SK-N-SH (cell line): ENCODE results near the gene FPR1. TPM values are rescaled to one million over a fixed set of nuclear protein-coding genes. Genes with fewer than 3 reads are reported as not detected.
A peak's percentile ranks its signal among the peaks of the same experiment; 100 is the strongest.

Source experiments
- CTCF ChIA-PET: fragments of 300-600, 350-600 bp; formaldehyde crosslinking; extraction: SDS; loops from one replicate; lab custom pipeline; 2021; lab: Yijun Ruan, JAX
- POLR2A ChIA-PET: fragments of 350-600 bp; sonication (Branson Sonifier 250); formaldehyde crosslinking; extraction: SDS; loops from one replicate; lab custom pipeline; 2020; ENCODE audit warnings: antibody characterized with exemption, inconsistent platforms; lab: Yijun Ruan, JAX
- DNase-seq: peaks from one replicate; pipeline ENCODE4 v3.0.0; 2012
- H2AFZ ChIP-seq: fragments of 200-600 bp; sonication (generic); 2 replicates; pipeline ENCODE4 v1.8.1; 2016; ENCODE audit warnings: antibody characterized with exemption, mild to moderate bottlenecking, low read depth
- H3F3A ChIP-seq: fragments of 200-600 bp; sonication (generic); replicated peaks from 2 replicates; pipeline ENCODE3; 2016; ENCODE audit warnings: antibody characterized with exemption, mild to moderate bottlenecking; ENCODE audit not compliant: insufficient read depth
- H3K27ac ChIP-seq, 2 experiments: fragments of 200-500 bp in 1 of 2; fragments of 200-600 bp in 1 of 2; sonication (Bioruptor generic) in 1 of 2; sonication (generic), shearing (Covaris generic) in 1 of 2; 2 replicates each; pipeline versions ENCODE4 v1.5.1 to v1.6.1; 2014 to 2016; ENCODE audit warnings: low read depth in 2 of 2, inconsistent platforms in 1 of 2, low read length in 1 of 2, mild to moderate bottlenecking in 1 of 2, mixed read lengths in 1 of 2
- H3K27me3 ChIP-seq: fragments of 200-600 bp; sonication (generic), shearing (Covaris generic); 2 replicates; pipeline ENCODE4 v1.6.1; 2016; ENCODE audit warnings: mixed run types; ENCODE audit not compliant: insufficient read depth
- H3K36me3 ChIP-seq, 2 experiments: fragments of 200-500 bp in 1 of 2; fragments of 200-600 bp in 1 of 2; sonication (Bioruptor generic) in 1 of 2; sonication (generic) in 1 of 2; replicated peaks in 1 of 2; 2 replicates each; pipeline versions ENCODE3 to v1.5.1; 2014 to 2016; ENCODE audit warnings: low read length in 1 of 2, mild to moderate bottlenecking in 1 of 2; ENCODE audit not compliant: insufficient read depth in 2 of 2, control insufficient read depth in 1 of 2
- H3K4me1 ChIP-seq, 2 experiments: fragments of 200-500 bp in 1 of 2; fragments of 200-600 bp in 1 of 2; sonication (Bioruptor generic) in 1 of 2; sonication (generic), shearing (Covaris generic) in 1 of 2; 2 replicates each; pipeline versions ENCODE4 v1.5.1 to v1.6.1; 2014 to 2016; ENCODE audit warnings: low read depth in 1 of 2, low read length in 1 of 2, mixed run types in 1 of 2; ENCODE audit not compliant: insufficient read depth in 2 of 2, control insufficient read depth in 1 of 2
- H3K4me2 ChIP-seq: fragments of 200-600 bp; sonication (generic), shearing (Covaris generic); 2 replicates; pipeline ENCODE4 v1.6.1; 2017; ENCODE audit warnings: mixed run types
- H3K4me3 ChIP-seq, 2 experiments: fragments of 200-500 bp in 1 of 2; fragments of 200-600 bp in 1 of 2; sonication (Bioruptor generic) in 1 of 2; sonication (generic), shearing (Covaris generic) in 1 of 2; 2 replicates each; pipeline versions ENCODE4 v1.5.1 to v1.8.1; 2014 to 2016; ENCODE audit warnings: low read depth in 2 of 2, inconsistent platforms in 1 of 2, low read length in 1 of 2, mild to moderate bottlenecking in 1 of 2, mixed read lengths in 1 of 2, moderate library complexity in 1 of 2
- H3K79me2 ChIP-seq: fragments of 200-600 bp; sonication (generic); 2 replicates; pipeline ENCODE4 v1.8.1; 2017; ENCODE audit warnings: mild to moderate bottlenecking; ENCODE audit not compliant: insufficient read depth
- H3K9ac ChIP-seq: fragments of 200-600 bp; sonication (generic); 2 replicates; pipeline ENCODE4 v1.6.1; 2017; ENCODE audit warnings: mixed run types
- H3K9me2 ChIP-seq: fragments of 200-600 bp; sonication (generic); 2 replicates; pipeline ENCODE4 v1.6.1; 2017; ENCODE audit warnings: mixed run types
- H3K9me3 ChIP-seq: fragments of 200-600 bp; sonication (generic); 2 replicates; pipeline ENCODE4 v1.6.1; 2017; ENCODE audit warnings: mixed run types, mild to moderate bottlenecking, moderate library complexity
- H4K20me1 ChIP-seq: fragments of 200-600 bp; sonication (generic); 2 replicates; pipeline ENCODE4 v1.6.1; 2017; ENCODE audit warnings: mild to moderate bottlenecking, mixed run types; ENCODE audit not compliant: insufficient read depth
- CHD2 ChIP-seq: fragments of 150-350 bp; IDR thresholded peaks from 2 replicates; pipeline ENCODE4 v1.6.1; 2018; ENCODE audit warnings: low read length; ENCODE audit not compliant: partially characterized antibody
- ELF1 ChIP-seq: IDR thresholded peaks from 2 replicates; pipeline ENCODE4 v1.4.0; 2012
- EP300 ChIP-seq, 2 experiments: IDR thresholded peaks; 2 replicates each; pipeline versions ENCODE4 v1.4.0 to v1.6.1; 2012; ENCODE audit warnings: borderline replicate concordance in 1 of 2, low read depth in 1 of 2, low read length in 1 of 2
- EZH2phosphoT487 ChIP-seq: fragments of 200-600 bp; sonication (generic); IDR thresholded peaks from 2 replicates; pipeline ENCODE4 v1.6.1; 2017; ENCODE audit warnings: low read depth, mixed run types, mild to moderate bottlenecking, antibody characterized with exemption, moderate library complexity, borderline replicate concordance
- FOXJ3 ChIP-seq: sonication (generic); formaldehyde crosslinking; IDR thresholded peaks from 2 replicates; pipeline ENCODE4 v1.5.1; 2020; ENCODE audit warnings: mild to moderate bottlenecking, missing genetic modification reagents
- GABPA ChIP-seq: IDR thresholded peaks from 2 replicates; pipeline ENCODE4 v1.4.0; 2012; ENCODE audit warnings: low read depth, mild to moderate bottlenecking
- JUND ChIP-seq: IDR thresholded peaks from 2 replicates; pipeline ENCODE4 v1.4.0; 2012
- NRF1 ChIP-seq: IDR thresholded peaks from 2 replicates; pipeline ENCODE4 v1.6.1; 2012; ENCODE audit warnings: low read depth, mild to moderate bottlenecking, low read length
- RAD21 ChIP-seq: IDR thresholded peaks from 2 replicates; pipeline ENCODE4 v1.6.1; 2012; ENCODE audit warnings: mild to moderate bottlenecking, low read length
- RCOR1 ChIP-seq: fragments of 150-350 bp; IDR thresholded peaks from 2 replicates; pipeline ENCODE4 v1.6.1; 2017; ENCODE audit warnings: antibody characterized with exemption, low read length
- REST ChIP-seq: IDR thresholded peaks from 2 replicates; pipeline ENCODE4 v1.6.1; 2012; ENCODE audit warnings: mild to moderate bottlenecking, low read depth, low read length, moderate library complexity
- RFX5 ChIP-seq: IDR thresholded peaks from 2 replicates; pipeline ENCODE4 v1.6.1; 2012; ENCODE audit warnings: mild to moderate bottlenecking, improper control_type of control experiment, low read length
- RXRA ChIP-seq: IDR thresholded peaks from 2 replicates; pipeline ENCODE4 v1.4.0; 2012; ENCODE audit warnings: low read depth, mild to moderate bottlenecking, borderline replicate concordance
- SMC3 ChIP-seq: IDR thresholded peaks from 2 replicates; pipeline ENCODE4 v1.6.1; 2012; ENCODE audit warnings: low read depth, low read length, improper control_type of control experiment
- TCF12 ChIP-seq: IDR thresholded peaks from 2 replicates; pipeline ENCODE4 v1.4.0; 2012
- WGBS: methylation state at CpG from one replicate; pipeline ENCODE4 v1.1.6; 2017; ENCODE audit warnings: low lambda C conversion rate; 5-methylcytosine and 5-hydroxymethylcytosine counted together
- polyA plus RNA-seq, 3 experiments: library from polyadenylated mRNA; depleted of rRNA; stranded (reverse); fragments of >200 nt; gene quantifications; 2 replicates each; pipeline ENCODE4 v1.2.3, GENCODE V29; 2012
- TF ChIP-seq, protein P1 (sequence below): fragments of 150-350 bp; IDR thresholded peaks from 2 replicates; pipeline ENCODE4 v1.6.1; 2016; ENCODE audit warnings: mild to moderate bottlenecking, low read depth, low read length
- TF ChIP-seq, protein P2 (sequence below): IDR thresholded peaks from 2 replicates; pipeline ENCODE4; 2012

Gene FPR1
- polyA plus RNA-seq, 1 of the 3 experiments (the other 2 are of a cell fraction) = not detected

DNA sequence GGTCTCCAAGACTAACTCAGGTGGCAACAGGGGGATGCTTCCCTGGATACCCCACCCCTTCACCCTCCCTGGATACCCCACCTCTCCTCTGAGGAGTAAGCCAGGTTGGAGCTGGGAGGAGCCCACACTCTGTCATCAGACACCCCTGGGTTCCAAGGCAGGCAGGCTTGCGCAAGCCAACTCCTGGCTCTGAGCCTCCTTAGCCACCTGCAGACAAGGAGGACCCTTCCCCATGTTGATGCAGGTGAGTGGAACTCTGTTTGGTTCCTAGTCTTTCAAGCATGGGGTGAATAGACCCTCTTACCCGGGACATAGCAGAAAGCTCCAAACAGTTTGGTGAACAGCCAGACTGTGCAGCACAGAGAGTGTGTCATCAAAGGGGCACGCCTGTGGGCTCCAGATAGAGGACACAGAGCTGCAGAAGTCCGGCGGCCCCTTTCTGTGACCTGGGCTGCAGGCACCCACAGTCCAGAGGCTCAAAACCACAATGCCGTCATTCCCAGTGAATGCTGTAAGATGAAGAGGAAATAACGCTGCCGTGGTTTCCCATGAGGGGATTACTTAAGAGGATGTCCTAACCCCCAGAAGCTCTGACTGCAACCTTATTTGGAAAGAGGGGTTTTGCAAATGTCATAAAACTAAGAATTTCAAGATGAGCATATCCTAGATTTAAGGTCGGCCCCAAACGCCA is 15.8 kb downstream of the FPR1 start:
- Histone ChIP-seq H3K9me2 (no peaks in the 10 kb centered on the region), H2AFZ (no peak overlapping the region), H3K4me1 (no peaks in the 10 kb centered on the region), H3F3A (no peaks in the 10 kb centered on the region), H3K79me2 (no peaks in the 10 kb centered on the region), H3K9ac (no peak overlapping the region), H3K27me3 (peaks cover 59% of the 10 kb centered on the region; the same call in 1 of the 2 replicates), H3K36me3 (no peaks in the 10 kb centered on the region), H3K27ac (no peak overlapping the region), H3K4me2 (0 out of 2 replicates have a peak overlapping the region, but pooled peaks have one; percentile 6), H3K4me3 (no peak overlapping the region), H3K9me3 (no peaks in the 10 kb centered on the region), H4K20me1 (no peaks in the 10 kb centered on the region)
- ChIA-PET POLR2A (no interaction called here), CTCF (interaction anchor here (1.1 kb wide), 1 partner anchor 15 kb away, joined by 3 read pairs; no protein-coding TSS in a partner anchor)
- TF ChIP-seq RXRA (no peak), RAD21 (no peak), RCOR1 (no peak), GABPA (no peak), CHD2 (no peak), RFX5 (no peak), FOXJ3 (CRISPR knock-in tag) (no peak), SMC3 (no peak)
- TF ChIP-seq, protein P1, sequence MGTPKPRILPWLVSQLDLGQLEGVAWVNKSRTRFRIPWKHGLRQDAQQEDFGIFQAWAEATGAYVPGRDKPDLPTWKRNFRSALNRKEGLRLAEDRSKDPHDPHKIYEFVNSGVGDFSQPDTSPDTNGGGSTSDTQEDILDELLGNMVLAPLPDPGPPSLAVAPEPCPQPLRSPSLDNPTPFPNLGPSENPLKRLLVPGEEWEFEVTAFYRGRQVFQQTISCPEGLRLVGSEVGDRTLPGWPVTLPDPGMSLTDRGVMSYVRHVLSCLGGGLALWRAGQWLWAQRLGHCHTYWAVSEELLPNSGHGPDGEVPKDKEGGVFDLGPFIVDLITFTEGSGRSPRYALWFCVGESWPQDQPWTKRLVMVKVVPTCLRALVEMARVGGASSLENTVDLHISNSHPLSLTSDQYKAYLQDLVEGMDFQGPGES = no peak
- TF ChIP-seq, protein P2, sequence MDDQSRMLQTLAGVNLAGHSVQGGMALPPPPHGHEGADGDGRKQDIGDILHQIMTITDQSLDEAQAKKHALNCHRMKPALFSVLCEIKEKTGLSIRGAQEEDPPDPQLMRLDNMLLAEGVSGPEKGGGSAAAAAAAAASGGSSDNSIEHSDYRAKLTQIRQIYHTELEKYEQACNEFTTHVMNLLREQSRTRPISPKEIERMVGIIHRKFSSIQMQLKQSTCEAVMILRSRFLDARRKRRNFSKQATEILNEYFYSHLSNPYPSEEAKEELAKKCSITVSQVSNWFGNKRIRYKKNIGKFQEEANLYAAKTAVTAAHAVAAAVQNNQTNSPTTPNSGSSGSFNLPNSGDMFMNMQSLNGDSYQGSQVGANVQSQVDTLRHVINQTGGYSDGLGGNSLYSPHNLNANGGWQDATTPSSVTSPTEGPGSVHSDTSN = no peak
- 9% methylated on average over 9 of the region's 10 CpGs for WGBS
- DNase-seq = no peak

DNA sequence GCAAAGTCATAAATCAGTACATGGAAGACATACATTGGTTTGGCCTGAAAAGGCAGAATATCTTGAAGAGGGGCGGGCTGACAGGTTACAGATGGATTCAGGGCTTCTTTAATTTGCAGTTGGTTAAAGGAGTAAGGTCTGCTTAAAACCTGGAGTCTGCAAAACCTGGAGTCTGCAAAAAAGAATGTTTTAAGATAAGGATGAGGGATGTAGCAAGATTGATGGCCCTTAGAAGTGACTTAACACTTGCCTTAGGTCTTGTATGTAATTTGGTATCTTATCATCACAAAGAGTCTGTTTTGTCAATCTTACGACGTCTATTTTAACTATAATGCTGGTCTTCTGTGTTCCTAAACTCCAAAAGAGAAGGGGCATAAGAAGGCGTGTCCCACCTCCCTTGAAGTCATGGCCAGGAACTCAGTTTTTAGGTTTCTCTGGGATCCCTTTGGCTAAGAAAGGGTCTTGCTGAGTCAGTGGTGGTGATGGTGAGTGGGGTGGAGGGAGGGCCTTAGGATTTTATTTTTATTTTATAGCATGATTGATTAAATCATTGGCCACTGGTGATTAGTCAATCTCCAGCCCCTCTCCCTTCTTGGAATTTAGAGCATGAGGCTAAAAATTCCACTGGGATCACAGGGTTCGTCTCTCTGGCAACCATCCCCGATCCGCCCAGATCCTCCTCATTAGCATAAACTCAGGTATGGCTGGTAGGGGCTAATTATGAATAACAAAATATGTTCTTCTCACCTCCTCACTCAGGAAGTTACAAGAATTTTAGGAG is 17.7 kb downstream of the FPR1 start:
- H2AFZ ChIP-seq = no peak overlapping the region
- ChIA-PET CTCF (interaction anchor here (1.3 kb wide), 1 partner anchor 73 kb away, joined by 3 read pairs; no protein-coding TSS in a partner anchor), POLR2A (no interaction called here)
- no peak overlapping the region for H3K4me3 ChIP-seq
- no peaks in the 10 kb centered on the region for H4K20me1 ChIP-seq
- no peaks in the 10 kb centered on the region for H3K9me3 ChIP-seq
- no peaks in the 10 kb centered on the region for H3K9me2 ChIP-seq
- no peaks in the 10 kb centered on the region for H3K79me2 ChIP-seq
- DNase-seq = no peak
- WGBS = 4% methylated on average over 7 of the region's 7 CpGs
- H3K27me3 ChIP-seq = peaks cover 55% of the 10 kb centered on the region; the same call in 1 of the 2 replicates
- H3F3A ChIP-seq = no peaks in the 10 kb centered on the region
- H3K9ac ChIP-seq = no peak overlapping the region
- no peaks in the 10 kb centered on the region for H3K36me3 ChIP-seq
- no peak overlapping the region for H3K4me2 ChIP-seq
- no peaks in the 10 kb centered on the region for H3K4me1 ChIP-seq
- TF ChIP-seq JUND (no peak), REST (no peak), EP300 (IDR thresholded peaks at IDR 0.05; ENCODE audit: borderline replicate concordance in 1 of 2, low read depth in 1 of 2, low read length in 1 of 2) (no peak), EZH2phosphoT487 (no peak), ELF1 (no peak), CHD2 (no peak), TCF12 (no peak), NRF1 (no peak)
- no peak overlapping the region for H3K27ac ChIP-seq
